GM18870 (cell line): ENCODE results near the gene MAP4K5.
A peak's percentile ranks its signal among the peaks of the same experiment; 100 is the strongest.
"Not testable (repeated sequence)": the region's sequence is repeated elsewhere in the genome, so short reads cannot be mapped to it uniquely, and the experiment has no call there.

Source experiments
- ATAC-seq: cut with Tn5 transposase; IDR thresholded peaks from one replicate; pipeline ENCODE4 v1.9.1; 2021; ENCODE audit warnings: moderate library complexity; ENCODE audit not compliant: unreplicated experiment

The MAP4K5 gene

GRCh38 chr14:50533241-50533705 lies 904 bp upstream of the MAP4K5 start:
- peak; percentile 17 for ATAC-seq

- ATAC-seq, result peak; percentile 19
These were observed 521 bp downstream of the MAP4K5 start for GRCh38 chr14:50531595-50532501.

- no peak for ATAC-seq
These were observed 1.5 kb downstream of the MAP4K5 start for GRCh38 chr14:50530794-50531365.

- ATAC-seq, result no peak
These were observed 2.0 kb downstream of the MAP4K5 start for GRCh38 chr14:50530358-50530757.

- no peak for ATAC-seq
These were observed 2.8 kb downstream of the MAP4K5 start for GRCh38 chr14:50529288-50530179.

- ATAC-seq, result no peak
These were observed 4.4 kb downstream of the MAP4K5 start for GRCh38 chr14:50528000-50528399.

GRCh38 chr14:50524731-50525515 lies 7.4 kb downstream of the MAP4K5 start:
- ATAC-seq, result no peak

GRCh38 chr14:50524060-50524459 lies 8.3 kb downstream of the MAP4K5 start:
- peak; percentile 38 for ATAC-seq

- no peak for ATAC-seq
These were observed 8.9 kb downstream of the MAP4K5 start for GRCh38 chr14:50523271-50524041.

GRCh38 chr14:50521912-50522341 lies 10.4 kb downstream of the MAP4K5 start:
- peak; percentile 57 for ATAC-seq

- peak; percentile 71 for ATAC-seq
These were observed 11.2 kb downstream of the MAP4K5 start for GRCh38 chr14:50520947-50521815.

- ATAC-seq, result no peak
These were observed 16.3 kb downstream of the MAP4K5 start for GRCh38 chr14:50516091-50516490.

- no peak for ATAC-seq
These were observed 19.9 kb downstream of the MAP4K5 start for GRCh38 chr14:50512463-50512862.

GRCh38 chr14:50510157-50510556 lies 22.2 kb downstream of the MAP4K5 start:
- ATAC-seq, result no peak

GRCh38 chr14:50507078-50507477 lies 25.3 kb downstream of the MAP4K5 start:
- ATAC-seq, result not testable (repeated sequence)

GRCh38 chr14:50501642-50502041 lies 30.7 kb downstream of the MAP4K5 start:
- ATAC-seq, result no peak

- ATAC-seq, result no peak
These were observed 35.0 kb downstream of the MAP4K5 start for GRCh38 chr14:50497351-50497750.

- ATAC-seq, result no peak
These were observed 42.5 kb downstream of the MAP4K5 start for GRCh38 chr14:50489851-50490250.

GRCh38 chr14:50488521-50488920 lies 43.8 kb downstream of the MAP4K5 start:
- no peak for ATAC-seq
